Karpas-422 (cell line): ENCODE data around the gene CACNA1F. TPM values are rescaled to one million over a fixed set of nuclear protein-coding genes. Genes with fewer than 3 reads are reported as not detected.

ENCODE experiments used
- total RNA-seq: library from RNA; depleted of rRNA; stranded (reverse); fragments of >200 nt; shearing (Covaris generic); gene quantifications from 2 replicates; pipeline ENCODE4 v1.2.3, GENCODE V29; 2014; ENCODE audit warnings: low replicate concordance; rRNA removed

The CACNA1F gene
- total RNA-seq, 1 experiment from 2014 or later: not detected

Other genes with a start within 250 kb of the CACNA1F start
- gene GRIPAP1, start 231.1 kb downstream of the CACNA1F start, total RNA-seq: 18.0 and 37.6 TPM in 2 replicates
- gene TFE3, start 190.0 kb downstream of the CACNA1F start, total RNA-seq: 4.4 and 11.8 TPM in 2 replicates
- gene CCDC120, start 174.3 kb downstream of the CACNA1F start, total RNA-seq: not detected in 2 replicates
- 0.34 and 2.5 TPM in 2 replicates for gene PRAF2, start 159.3 kb downstream of the CACNA1F start, total RNA-seq
- 80.3 and 115 TPM in 2 replicates for gene WDR45, start 153.5 kb downstream of the CACNA1F start, total RNA-seq
- gene GPKOW, start 109.6 kb downstream of the CACNA1F start, total RNA-seq: 8.2 and 20.7 TPM in 2 replicates
- 1.7 TPM in 1 of 2 replicates, not detected in the other for gene MAGIX, start 70.6 kb downstream of the CACNA1F start, total RNA-seq
- 11.0 and 37.0 TPM in 2 replicates for gene PLP2, start 61.4 kb downstream of the CACNA1F start, total RNA-seq
- gene PRICKLE3, start 47.0 kb downstream of the CACNA1F start, total RNA-seq: 4.0 and 15.5 TPM in 2 replicates
- gene SYP, start 33.1 kb downstream of the CACNA1F start, total RNA-seq: 0.86 and 1.2 TPM in 2 replicates
- gene CCDC22, start 2.1 kb upstream of the CACNA1F start, total RNA-seq: 25.9 and 30.0 TPM in 2 replicates
- gene FOXP3, start 31.4 kb upstream of the CACNA1F start, total RNA-seq: 0.07 TPM in 1 of 2 replicates, not detected in the other
- 0.19 and 1.0 TPM in 2 replicates for gene PPP1R3F, start 36.5 kb upstream of the CACNA1F start, total RNA-seq
- gene GAGE10, start 70.3 kb upstream of the CACNA1F start, total RNA-seq: not detected in 2 replicates
- gene GAGE12J, start 88.7 kb upstream of the CACNA1F start, total RNA-seq: not detected in 2 replicates
- not detected in 2 replicates for gene GAGE13, start 98.2 kb upstream of the CACNA1F start, total RNA-seq